22Rv1 (cell line): ENCODE measurements around the gene RAX2.

Experiments
- CTCF ChIP-seq: fragments of 450-650 bp; IDR thresholded peaks from 2 replicates; pipeline ENCODE4 v1.5.1; 2017; ENCODE audit warnings: mild to moderate bottlenecking
- ZFX ChIP-seq: fragments of 450-650 bp; IDR thresholded peaks from 2 replicates; pipeline ENCODE4 v1.6.1; 2017; ENCODE audit warnings: antibody characterized with exemption, borderline replicate concordance

- no peak for TF ChIP-seq CTCF
- TF ChIP-seq ZFX: no peak
Measured at GRCh38 chr19:3750211-3750610, 21.8 kb downstream of the RAX2 start.
